ENCODE data around the gene HPSE2.
"Not testable (repeated sequence)": the region's sequence is repeated elsewhere in the genome, so short reads cannot be mapped to it uniquely, and the experiment has no call there.

Gene HPSE2

DNA sequence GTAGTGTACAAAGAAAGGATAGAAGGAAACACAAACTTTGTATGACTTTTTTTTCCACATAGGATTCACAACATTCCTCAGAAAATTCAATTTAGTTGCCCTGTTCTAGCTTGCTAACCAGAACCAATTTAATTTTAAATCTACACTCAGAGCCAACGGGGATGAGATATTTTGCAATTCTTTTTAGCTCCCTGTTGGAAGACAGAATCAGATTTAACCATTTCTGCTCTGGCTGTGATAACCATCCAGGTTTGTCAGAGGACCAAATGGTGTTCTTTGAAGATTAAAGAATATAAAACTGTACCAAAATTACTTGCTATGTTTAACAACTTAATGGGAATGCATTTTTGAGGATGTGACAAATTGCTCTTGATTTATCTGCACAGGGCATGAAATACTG is 319.7 kb downstream of the HPSE2 start:
- DNase-seq: no peak

DNA sequence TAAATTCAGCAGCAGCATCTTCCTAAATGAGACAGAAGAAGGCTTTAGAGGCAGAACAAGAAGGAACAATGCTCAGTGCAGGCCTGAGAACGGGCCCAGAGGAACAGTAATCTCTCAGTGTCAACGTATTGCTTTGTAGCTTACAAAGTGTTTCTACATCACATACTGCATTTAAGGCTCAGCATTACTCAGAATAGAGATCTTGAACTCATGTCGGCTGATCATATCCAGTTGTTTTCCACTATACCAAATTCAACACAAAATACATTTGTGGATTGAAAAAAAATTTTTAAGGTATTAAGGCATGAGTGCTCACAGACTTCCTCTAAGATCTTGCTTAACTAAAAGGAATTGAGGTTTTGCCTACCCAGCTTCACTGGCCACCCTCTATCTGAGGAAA is 325.1 kb downstream of the HPSE2 start:
- no peak for DNase-seq

DNA sequence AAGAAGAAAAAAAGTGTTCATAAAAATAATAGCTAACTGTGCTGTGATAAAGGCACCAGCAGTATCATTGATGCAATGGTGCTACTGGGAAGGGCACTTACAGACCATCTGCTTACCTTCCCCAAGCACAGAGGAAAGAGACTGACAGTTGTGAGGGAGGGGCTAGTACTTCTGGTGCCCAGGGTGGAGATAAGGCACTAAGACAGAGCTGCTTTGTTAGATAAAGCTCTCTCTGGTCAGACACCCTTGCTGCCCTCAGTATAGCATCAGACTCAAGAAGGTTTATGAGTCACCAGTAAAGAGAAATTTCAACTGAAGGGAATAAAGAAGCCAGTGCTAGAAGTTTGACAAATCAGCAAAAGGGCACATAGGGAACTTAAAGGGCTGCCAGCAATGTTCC is 325.6 kb downstream of the HPSE2 start:
- no peak for DNase-seq

DNA sequence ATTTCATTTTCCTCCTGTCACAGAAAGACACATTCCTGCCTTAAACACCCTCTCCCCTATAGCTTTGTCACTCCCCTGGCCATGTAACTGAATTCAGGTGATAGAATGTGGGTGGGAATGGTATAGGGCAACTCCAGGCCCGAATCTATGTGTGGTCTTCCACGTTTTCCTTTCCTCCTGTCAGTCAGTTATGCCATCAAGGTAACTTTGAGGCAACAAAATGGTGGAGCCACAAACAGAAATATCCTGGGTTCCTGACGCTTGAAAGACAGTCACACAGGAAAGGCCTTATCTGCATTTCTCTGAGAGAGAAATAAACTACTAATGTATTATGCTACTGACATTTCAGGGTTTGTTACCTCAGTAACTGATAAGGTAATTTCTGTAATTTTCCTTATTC is 326.8 kb downstream of the HPSE2 start:
- no peak for DNase-seq

DNA sequence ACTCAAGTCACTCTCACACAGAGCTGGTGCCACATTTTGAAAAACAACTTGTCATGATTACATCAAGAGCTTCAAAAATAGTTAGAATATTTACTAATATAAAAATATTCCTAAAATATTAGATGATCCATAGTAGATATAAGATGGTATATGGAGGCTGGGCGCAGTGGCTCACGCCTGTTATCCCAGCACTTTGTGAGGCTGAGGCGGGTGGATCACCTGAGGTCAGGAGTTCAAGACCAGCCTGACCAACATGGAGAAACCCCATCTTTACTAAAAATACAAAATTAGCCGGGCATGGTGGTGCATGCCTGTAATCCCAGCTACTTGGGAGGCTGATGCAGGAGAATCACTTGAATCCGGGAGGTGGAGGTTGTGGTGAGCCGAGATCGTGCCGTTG is 327.4 kb downstream of the HPSE2 start:
- not testable (repeated sequence) for DNase-seq

DNA sequence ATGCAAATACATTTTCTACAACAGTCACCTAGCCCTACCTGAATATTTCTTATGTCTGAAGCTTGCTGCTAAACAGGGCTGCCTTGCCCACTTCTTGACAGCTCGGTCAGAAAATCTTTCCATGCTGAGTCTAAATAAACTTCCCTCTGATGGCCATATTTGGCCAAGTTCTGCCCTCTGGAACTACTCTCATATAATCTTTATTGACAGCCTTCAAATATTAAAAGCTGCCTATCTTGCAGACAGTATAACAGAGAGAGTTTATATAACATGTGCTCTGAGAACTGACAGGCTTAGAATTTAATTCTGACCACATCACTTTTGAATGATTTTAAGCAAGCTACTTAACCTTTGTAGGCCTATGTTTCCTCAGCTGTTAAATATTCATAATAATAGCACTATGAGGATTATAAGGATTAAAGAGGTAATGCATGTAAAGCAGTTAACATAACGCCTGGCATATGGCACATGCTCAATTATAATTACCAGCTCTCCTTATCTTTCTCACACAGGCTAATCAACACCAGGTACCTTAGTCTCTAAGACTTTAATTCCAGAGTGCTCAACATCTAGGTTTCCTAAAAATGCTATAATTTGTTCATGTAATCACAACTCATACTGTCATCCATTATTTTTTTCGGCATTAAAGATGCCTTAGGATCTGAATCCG is 334.1 kb downstream of the HPSE2 start:
- no peak for DNase-seq

DNA sequence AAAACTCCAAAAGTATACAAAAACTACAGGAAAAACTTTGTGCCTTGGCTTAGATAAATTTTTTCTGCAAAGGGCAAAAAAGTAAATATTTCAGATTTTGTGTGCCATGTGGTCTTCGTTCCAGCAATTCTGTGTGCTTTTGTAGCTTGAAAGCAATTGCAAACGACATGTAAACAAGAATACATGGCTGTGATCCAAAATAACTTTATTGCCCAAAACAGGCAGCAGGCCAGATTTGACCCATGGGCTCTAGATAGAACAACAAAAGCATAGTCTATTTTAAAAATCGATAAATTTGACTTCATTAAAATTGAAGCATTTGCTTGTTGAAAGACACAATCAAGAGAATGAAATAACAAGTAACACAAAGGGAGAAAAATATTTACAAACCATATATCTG is 336.6 kb downstream of the HPSE2 start:
- no peak for DNase-seq

DNA sequence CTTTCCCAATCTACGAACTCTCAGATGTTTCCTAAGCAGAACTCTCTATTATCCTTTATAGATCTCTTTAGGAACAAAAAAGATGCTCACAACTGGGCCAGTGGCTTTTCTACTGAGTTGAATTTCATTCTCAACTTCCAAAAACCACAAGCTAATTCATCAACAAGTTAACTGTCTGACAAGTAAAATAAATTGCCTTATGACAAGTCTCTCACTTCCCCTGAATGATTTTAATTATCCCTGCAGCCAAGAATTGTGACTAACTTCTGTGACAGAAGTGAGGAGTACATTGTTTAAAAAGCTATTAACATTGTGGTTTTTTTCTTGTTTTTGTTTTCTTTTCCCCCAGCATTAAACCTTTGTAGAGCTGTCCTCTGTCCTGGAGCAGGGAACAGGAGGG is 343.1 kb downstream of the HPSE2 start:
- DNase-seq: no peak

DNA sequence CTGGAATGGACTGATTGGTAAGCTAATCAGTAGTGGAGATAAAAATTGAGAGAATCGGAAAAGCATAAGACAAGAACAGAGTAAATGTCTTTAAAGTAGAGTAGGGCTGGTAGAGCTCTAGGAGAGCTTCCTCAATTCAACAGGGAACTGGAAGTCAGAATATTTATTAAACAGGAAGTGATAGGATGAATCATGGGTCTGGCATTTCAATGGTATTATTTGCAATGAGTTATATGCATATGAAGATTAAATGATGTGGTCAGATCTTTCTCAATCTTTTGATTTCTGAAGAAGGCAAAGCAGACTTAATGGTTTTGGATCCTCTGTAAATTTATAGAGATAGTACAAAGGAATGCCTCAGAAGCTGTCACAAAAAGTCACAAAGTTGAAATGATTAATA is 349.0 kb downstream of the HPSE2 start:
- DNase-seq: no peak

DNA sequence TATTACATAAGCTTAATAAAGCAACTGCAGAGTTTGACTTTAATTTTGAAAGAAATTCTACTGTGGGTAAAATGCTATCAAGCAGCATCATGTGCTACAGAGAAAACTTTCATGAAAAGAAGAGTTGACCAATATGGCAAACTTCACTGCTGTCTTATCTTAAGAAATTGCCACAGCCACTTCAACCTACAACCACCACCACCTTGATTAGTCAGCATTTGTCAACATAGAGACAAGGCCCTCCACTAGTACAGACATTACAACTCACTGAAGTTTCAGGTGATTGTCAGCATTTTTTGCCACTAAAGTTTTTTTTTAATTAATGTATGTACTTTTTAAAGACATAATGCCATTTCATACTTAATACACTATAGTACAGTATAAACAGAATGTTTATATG is 350.3 kb downstream of the HPSE2 start:
- no peak for DNase-seq

DNA sequence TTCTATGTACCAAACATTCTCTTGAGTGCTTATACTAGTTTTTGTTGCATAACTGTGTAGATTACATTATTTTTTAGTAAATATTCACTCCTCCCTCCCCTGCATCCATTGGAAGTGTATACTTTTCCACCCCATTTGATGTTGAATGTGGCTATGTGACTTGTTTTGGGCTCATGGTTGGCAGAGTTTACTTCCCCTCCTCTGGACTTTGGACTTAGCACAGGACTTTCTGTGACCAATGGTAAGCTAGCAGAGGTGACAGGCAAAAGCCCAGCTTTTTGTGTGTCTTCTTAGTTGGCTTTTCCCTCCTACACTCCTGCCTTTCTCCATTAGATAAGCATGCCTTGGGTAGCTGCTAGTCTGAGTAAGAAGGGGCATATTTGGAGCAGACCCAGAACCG is 353.9 kb downstream of the HPSE2 start:
- DNase-seq: no peak

DNA sequence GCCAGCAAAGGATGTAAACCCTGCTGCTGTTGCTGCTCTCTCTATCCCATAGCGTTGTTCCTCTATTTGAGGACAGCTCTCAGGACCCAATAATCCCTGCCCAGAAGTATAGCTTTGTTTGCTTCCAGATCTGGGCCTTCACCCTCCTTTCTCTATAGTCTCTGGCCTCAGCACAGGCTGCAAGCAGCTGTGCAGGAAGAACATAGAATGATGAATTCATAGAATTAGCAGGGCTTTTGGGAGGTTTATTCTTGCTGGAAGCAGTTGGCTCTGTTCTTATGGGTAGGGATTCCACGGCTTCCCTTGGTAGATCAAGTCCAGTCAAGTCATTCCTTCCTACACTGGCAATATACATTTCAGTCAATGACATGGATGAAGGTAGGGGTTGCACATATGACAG is 354.7 kb downstream of the HPSE2 start:
- no peak for DNase-seq

DNA sequence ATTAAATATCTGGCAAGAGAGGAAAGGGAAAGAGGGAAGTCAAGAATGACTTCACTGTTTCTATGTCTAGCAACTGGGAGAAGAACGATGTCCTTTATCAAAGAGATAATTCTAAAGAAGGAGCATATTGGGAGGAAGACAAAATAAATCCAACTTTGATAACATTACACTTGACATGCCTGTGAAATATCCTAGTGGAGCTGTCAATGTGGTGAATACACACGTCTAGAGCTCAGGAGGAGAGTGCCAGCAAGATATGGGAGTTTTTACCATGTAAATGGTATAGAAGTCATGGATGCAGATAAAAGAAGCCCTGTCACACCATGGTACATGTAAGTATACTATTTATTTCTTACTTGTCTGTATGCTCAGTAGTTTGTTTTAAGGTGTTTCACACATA is 356.7 kb downstream of the HPSE2 start:
- DNase-seq: no peak

DNA sequence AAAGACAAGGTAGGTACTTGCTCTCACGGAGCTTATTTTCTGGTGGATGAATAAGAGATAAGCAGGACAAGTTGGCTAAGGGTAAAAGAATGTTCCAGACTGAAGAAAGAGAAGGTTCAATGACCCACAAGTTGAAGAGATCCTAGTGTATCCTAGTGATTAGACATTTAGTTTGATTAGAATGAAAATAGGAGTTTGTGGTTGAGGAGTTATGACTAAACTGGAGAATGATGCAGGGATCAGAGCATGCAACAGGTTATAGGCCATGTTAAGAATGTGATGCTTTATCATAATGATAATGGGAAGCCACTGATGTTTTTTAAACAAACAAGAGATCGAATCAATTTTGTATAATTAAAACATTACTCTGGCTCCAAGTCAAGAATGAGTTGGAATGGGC is 357.2 kb downstream of the HPSE2 start:
- DNase-seq: no peak

DNA sequence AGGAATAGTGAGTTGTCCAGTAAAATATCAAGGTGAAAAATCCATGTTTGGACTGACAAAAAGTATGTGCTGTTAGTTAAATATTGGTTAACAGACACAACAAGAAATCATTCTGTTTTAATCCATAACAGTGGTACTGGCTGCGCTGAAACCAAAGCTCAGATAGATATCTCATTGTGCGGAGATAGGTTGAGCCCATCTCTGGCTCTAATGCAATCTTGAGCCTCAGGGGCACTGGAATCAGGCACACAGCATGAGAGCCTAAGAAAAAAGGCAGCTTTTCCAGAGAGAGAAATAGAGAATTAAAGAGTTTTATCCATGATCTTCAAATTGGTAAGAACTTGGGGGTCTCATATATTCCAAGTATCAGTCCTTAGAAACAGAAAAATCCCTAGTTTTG is 373.7 kb downstream of the HPSE2 start:
- no peak for DNase-seq

DNA sequence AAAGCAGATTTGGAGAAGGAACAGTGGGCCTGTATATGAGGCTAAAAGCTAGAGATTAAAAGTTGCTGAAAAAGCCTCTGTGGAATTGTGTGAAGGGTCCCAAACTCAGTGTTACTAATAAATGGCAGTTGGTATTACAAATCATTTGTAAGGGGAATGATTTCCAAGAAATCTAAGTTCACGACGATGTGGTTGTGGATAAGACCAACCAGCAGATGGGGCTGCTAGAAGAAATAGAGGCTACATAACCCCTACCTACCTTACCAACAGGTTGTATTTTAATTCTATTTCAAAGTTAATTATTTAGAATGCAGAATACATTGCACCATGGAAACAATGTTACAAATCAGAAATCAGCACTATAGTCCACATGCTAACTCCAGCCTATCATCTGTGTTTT is 377.1 kb downstream of the HPSE2 start:
- no peak for DNase-seq

DNA sequence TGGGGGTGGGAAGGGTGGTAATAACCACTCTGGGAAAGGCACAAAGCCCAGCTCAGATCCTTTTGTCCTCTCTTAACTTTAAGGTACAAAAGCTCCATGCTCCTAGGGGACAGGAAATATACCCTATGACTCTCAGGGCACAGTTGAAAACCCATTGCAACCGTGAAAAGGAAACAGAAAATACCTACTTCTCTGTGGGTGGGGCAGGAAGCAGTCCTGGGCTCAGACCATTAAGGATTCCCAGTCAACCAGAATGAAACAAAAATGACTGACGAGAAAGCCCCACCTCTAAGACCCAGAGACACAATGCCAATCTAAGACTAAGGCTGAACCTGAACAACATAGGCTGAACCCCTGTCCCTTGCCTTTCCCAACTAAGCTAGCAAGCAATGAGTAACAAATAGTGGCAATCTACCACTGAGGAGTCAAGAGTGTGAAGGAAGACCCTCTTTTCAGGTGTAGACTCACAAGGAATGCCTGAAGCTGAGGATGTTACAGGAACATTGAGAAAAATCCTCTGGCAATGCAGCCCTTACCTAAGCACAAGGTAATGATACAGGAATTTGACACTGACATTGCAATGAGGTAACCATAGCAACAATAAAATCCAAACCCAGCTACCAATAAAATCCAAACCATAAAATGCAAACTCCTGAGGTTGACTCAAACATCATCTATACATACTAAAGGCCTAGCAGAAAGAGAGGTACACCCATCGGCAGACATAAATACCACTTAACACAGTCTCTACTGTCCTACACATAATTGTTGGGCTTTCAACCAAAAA is 380.1 kb downstream of the HPSE2 start:
- DNase-seq: no peak

DNA sequence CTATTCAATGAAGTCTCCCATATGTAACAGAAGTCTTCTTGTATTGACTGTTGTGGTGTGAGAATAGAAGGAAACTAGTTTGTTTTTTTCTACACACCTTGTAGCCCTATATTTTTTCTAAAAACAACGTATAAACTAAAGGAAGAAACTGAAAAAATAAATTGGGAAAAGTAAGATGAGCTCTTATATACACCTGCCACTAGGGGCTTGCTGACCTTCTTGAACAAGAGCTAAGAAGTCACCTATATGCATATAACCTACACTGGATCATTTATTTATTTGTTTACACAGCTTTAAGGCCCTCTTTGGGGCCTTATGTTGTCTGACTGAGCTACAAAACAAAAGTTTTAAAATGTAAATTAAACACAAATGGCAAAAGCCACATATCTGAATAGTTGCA is 383.0 kb downstream of the HPSE2 start:
- DNase-seq: no peak

DNA sequence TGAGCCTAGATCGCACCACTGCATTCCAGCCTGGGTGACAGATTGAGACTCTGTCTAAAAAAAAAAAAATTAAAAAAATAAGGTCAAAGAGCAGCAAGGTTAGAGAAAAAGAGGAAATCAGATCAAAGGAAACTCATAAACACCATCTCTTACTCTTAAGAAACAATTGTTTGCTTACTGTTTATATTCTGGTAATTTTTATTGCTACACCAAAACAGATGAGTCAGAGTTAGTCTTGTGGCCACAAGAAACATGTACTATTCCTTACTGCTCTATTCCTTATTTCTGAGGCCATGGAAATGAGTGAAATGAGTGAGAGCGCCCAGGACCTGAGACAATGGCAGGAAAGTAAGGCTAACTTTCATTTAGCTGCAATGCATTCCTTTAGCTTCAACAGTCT is 387.3 kb downstream of the HPSE2 start:
- no peak for DNase-seq

DNA sequence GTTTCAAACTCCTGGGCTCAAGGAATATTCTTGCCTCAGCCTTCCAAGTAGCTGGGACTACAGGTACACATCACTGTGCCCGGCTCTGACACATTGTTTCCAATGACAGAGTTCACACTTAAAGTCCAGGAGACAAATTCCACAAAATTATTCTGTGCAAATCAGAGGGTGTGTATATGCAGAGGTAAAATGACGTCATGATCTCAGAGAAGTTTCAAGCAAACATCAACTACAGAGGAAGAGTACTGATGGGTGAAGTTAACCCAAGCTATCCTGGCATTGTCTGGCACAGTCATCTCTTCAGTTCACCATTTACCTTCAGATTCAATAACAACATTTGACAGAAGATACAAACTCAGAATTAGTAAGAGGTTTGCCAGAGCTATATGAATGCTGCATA is 388.9 kb downstream of the HPSE2 start:
- DNase-seq: no peak

DNA sequence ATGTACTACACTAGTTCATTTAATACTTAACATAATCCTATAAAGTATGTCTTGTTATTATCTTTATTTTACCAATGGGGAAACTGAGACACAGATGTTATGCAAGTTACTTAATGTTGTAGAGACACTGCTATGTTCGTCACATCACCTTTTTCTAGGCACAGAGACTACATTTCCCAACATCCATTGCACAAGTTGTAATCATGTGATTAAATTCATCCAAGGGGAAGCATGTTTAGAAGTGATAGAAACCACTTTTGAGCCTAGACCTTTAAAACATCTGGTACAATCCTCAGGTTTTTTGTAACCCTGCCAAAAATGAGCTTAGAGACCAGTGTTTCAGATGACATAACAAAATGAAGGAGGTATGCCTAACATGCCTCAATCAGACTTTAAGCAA is 402.1 kb downstream of the HPSE2 start:
- DNase-seq: no peak

DNA sequence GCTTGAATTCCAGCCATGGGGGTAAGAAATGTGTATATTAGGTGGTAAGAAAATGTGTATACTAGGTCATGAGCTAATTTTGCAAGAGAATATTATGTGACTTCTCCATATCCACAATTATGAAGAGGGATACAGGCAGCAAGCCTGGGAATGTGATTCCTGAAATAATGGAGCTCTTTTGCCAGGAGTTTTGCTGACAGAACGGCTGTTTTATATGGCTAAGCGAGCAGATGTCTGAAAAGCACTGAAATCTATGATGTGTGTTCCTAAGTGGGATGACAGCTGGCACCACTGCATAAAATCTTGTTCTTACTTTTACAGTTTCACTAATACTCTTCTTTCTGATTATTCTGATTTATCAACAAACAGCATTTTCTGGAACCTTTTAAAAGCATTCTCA is 402.9 kb downstream of the HPSE2 start:
- DNase-seq: no peak

DNA sequence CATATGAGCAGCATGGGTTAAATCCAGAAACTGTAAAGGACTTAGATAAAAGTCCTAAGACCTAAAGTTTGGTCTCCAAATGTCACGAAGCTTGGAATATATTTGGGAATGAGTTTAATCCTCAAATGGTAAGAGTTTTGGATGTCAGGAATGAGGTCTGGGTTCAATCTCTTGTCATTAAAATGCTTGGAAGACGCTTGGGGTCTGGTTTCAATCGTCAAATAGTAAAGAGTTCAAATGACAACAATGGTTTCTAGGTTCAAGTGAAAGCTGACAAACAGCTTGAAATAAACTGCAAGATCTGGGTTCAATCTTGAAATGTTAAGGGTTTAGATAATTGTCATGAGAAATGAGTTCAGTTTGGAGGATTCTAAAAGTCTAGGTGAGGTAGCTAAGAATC is 403.5 kb downstream of the HPSE2 start:
- DNase-seq: no peak

DNA sequence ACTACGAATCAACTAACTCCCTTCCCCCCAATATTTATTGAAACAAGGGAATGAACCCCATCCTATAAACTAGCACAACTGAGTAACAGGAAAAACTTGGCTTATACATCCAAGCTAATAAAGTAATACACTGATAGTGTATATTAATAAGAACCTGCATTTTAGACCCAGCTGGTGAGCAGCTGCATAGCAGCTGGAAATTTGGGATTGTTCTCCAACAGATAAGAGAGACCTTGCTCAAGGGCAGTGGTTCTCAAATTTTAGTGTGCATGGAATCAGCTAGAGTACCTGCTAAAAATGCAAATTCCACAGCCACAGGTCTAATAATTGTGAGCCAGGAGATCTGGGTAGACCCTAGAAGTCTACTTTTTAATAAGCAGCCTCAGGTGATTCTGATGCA is 404.3 kb downstream of the HPSE2 start:
- no peak for DNase-seq

DNA sequence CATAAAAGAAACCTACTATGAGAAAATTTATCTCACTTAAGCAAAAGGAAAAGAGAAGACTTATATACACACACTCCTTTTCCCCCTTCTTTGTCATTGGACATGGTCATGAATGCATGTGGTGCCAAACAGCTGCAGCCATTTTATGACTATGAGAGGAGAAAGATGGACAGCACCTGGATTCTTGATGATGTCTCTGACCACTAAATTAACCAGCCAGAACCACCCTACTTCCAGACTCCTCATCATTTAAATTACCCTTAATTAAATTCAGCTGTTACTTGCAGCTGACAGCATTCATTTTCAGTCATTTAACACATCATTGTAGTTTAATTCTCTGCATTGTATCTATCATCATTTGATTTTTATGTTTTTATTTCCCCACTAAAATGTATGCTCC is 409.9 kb downstream of the HPSE2 start:
- DNase-seq: no peak

Data from activated T-cell treated with anti-CD3 and anti-CD28 coated beads, Interleukin-2, amount 50 U/mL, for 1 hour (primary cell).